ENCODE data around the gene KIF4A.

Gene KIF4A

GRCh38 chrX:70422851-70423341, 133.0 kb downstream of the KIF4A start, which contains the start of gene GDPD2:
Gene GDPD2 (plus strand): TSS chrX:70423314. CDS start chrX:70424985, 1,671 bp downstream.
- Histone ChIP-seq H3K9me2 (replicated peaks; ENCODE audit: control insufficient read depth, low read length) (no peaks in the 10 kb centered on the region), H3K27me3 (ENCODE audit: control insufficient read depth, low read length) (no peaks in the 10 kb centered on the region), H3K4me2 (ENCODE audit: low read length) (no peak within 1 kb of the TSS), H4K20me1 (ENCODE audit: control insufficient read depth, insufficient read depth, low read depth, low read length) (no peaks in the 10 kb centered on the region), H3K4me3 (ENCODE audit: low read length) (no peak within 1 kb of the TSS), H3K36me3 (ENCODE audit: control insufficient read depth, low read length) (no peaks in the 10 kb centered on the region), H3F3A (ENCODE audit: control insufficient read depth, insufficient read depth) (no peaks in the 10 kb centered on the region), H3K27ac (ENCODE audit: low read depth, low read length) (no peak within 1 kb of the TSS), H3K9me3 (ENCODE audit: control insufficient read depth, insufficient read depth, low read length) (no peaks in the 10 kb centered on the region), H3K79me2 (ENCODE audit: control insufficient read depth, low read length) (no peaks in the 10 kb centered on the region), H3K4me1 (ENCODE audit: control insufficient read depth, low read length) (no peaks in the 10 kb centered on the region)
- TF ChIP-seq EZH2phosphoT487 (IDR thresholded peaks at IDR 0.05; ENCODE audit: borderline replicate concordance, low read length): no peak
- peak; percentile 26 for TF ChIP-seq CTCF (IDR thresholded peaks at IDR 0.05; ENCODE audit: low read depth, low read length, poor library complexity, severe bottlenecking)

GRCh38 chrX:70423936-70424675, 134.2 kb downstream of the KIF4A start:
- TF ChIP-seq CTCF (IDR thresholded peaks at IDR 0.05; ENCODE audit: low read depth, low read length, poor library complexity, severe bottlenecking): no peak
- TF ChIP-seq EZH2phosphoT487 (IDR thresholded peaks at IDR 0.05; ENCODE audit: borderline replicate concordance, low read length): no peak
- Histone ChIP-seq H3K79me2 (ENCODE audit: control insufficient read depth, low read length) (no peaks in the 10 kb centered on the region), H3K4me3 (ENCODE audit: low read length) (no peak overlapping the region), H3K9me3 (ENCODE audit: control insufficient read depth, insufficient read depth, low read length) (no peaks in the 10 kb centered on the region), H3K4me2 (ENCODE audit: low read length) (no peak overlapping the region), H3K27ac (ENCODE audit: low read depth, low read length) (no peak overlapping the region), H3K4me1 (ENCODE audit: control insufficient read depth, low read length) (no peaks in the 10 kb centered on the region), H4K20me1 (ENCODE audit: control insufficient read depth, insufficient read depth, low read depth, low read length) (no peaks in the 10 kb centered on the region), H3K27me3 (ENCODE audit: control insufficient read depth, low read length) (no peaks in the 10 kb centered on the region), H3K9me2 (replicated peaks; ENCODE audit: control insufficient read depth, low read length) (no peaks in the 10 kb centered on the region), H3F3A (ENCODE audit: control insufficient read depth, insufficient read depth) (no peaks in the 10 kb centered on the region), H3K36me3 (ENCODE audit: control insufficient read depth, low read length) (no peaks in the 10 kb centered on the region)

- Histone ChIP-seq H3K27ac (ENCODE audit: low read depth, low read length) (no peak overlapping the region), H3K9me3 (ENCODE audit: control insufficient read depth, insufficient read depth, low read length) (no peaks in the 10 kb centered on the region), H3K4me1 (ENCODE audit: control insufficient read depth, low read length) (no peaks in the 10 kb centered on the region), H3K4me3 (ENCODE audit: low read length) (no peak overlapping the region), H3K27me3 (ENCODE audit: control insufficient read depth, low read length) (no peaks in the 10 kb centered on the region), H3K36me3 (ENCODE audit: control insufficient read depth, low read length) (no peaks in the 10 kb centered on the region), H4K20me1 (ENCODE audit: control insufficient read depth, insufficient read depth, low read depth, low read length) (no peaks in the 10 kb centered on the region), H3F3A (ENCODE audit: control insufficient read depth, insufficient read depth) (no peaks in the 10 kb centered on the region), H3K4me2 (ENCODE audit: low read length) (no peak overlapping the region), H3K79me2 (ENCODE audit: control insufficient read depth, low read length) (no peaks in the 10 kb centered on the region), H3K9me2 (replicated peaks; ENCODE audit: control insufficient read depth, low read length) (no peaks in the 10 kb centered on the region)
- TF ChIP-seq EZH2phosphoT487 (IDR thresholded peaks at IDR 0.05; ENCODE audit: borderline replicate concordance, low read length): no peak
- no peak for TF ChIP-seq CTCF (IDR thresholded peaks at IDR 0.05; ENCODE audit: low read depth, low read length, poor library complexity, severe bottlenecking)
These were observed 134.9 kb downstream of the KIF4A start for GRCh38 chrX:70424801-70425200.

Data from DOHH2 (cell line).